DMS 273 (cell line): Measurements from ENCODE around the gene C10orf90.

ENCODE experiments used
- DNase-seq: peaks from one replicate; lab custom pipeline; 2025; ENCODE audit not compliant: unreplicated experiment; lab: John Stamatoyannopoulos, UW

C10orf90 gene

GRCh38 chr10:126508535-126509040 lies 161.9 kb downstream of the C10orf90 start:
- no peak for DNase-seq

- no peak for DNase-seq
These were observed 165.8 kb downstream of the C10orf90 start for GRCh38 chr10:126504761-126505112.

- peak; percentile 59 for DNase-seq
These were observed 166.3 kb downstream of the C10orf90 start for GRCh38 chr10:126504063-126504760.

GRCh38 chr10:126503392-126504062 lies 167.0 kb downstream of the C10orf90 start:
- no peak for DNase-seq

- no peak for DNase-seq
These were observed 168.1 kb downstream of the C10orf90 start for GRCh38 chr10:126502441-126502840.

- no peak for DNase-seq
These were observed 168.7 kb downstream of the C10orf90 start for GRCh38 chr10:126501828-126502227.

GRCh38 chr10:126500866-126501265 lies 169.6 kb downstream of the C10orf90 start:
- no peak for DNase-seq

GRCh38 chr10:126500185-126500584 lies 170.3 kb downstream of the C10orf90 start:
- DNase-seq = no peak

- DNase-seq = no peak
These were observed 170.7 kb downstream of the C10orf90 start for GRCh38 chr10:126499744-126500143.

GRCh38 chr10:126497672-126498071 lies 172.8 kb downstream of the C10orf90 start:
- no peak for DNase-seq

- DNase-seq = no peak
These were observed 173.5 kb downstream of the C10orf90 start for GRCh38 chr10:126496771-126497545.

- DNase-seq = no peak
These were observed 179.0 kb downstream of the C10orf90 start for GRCh38 chr10:126491476-126491875.

GRCh38 chr10:126481181-126481580 lies 189.3 kb downstream of the C10orf90 start:
- no peak for DNase-seq

- DNase-seq = no peak
These were observed 189.8 kb downstream of the C10orf90 start for GRCh38 chr10:126480648-126481047.

- DNase-seq = no peak
These were observed 191.1 kb downstream of the C10orf90 start for GRCh38 chr10:126479280-126479895.

- DNase-seq = no peak
These were observed 191.9 kb downstream of the C10orf90 start for GRCh38 chr10:126478546-126478945.

GRCh38 chr10:126476246-126476645 lies 194.2 kb downstream of the C10orf90 start:
- no peak for DNase-seq

GRCh38 chr10:126475074-126475691 lies 195.3 kb downstream of the C10orf90 start:
- DNase-seq = no peak

GRCh38 chr10:126474031-126474430 lies 196.5 kb downstream of the C10orf90 start:
- no peak for DNase-seq

- DNase-seq = no peak
These were observed 199.5 kb downstream of the C10orf90 start for GRCh38 chr10:126470991-126471390.

GRCh38 chr10:126469692-126470091 lies 200.8 kb downstream of the C10orf90 start:
- no peak for DNase-seq
